ENCODE data around the gene DOCK4.

DNA sequence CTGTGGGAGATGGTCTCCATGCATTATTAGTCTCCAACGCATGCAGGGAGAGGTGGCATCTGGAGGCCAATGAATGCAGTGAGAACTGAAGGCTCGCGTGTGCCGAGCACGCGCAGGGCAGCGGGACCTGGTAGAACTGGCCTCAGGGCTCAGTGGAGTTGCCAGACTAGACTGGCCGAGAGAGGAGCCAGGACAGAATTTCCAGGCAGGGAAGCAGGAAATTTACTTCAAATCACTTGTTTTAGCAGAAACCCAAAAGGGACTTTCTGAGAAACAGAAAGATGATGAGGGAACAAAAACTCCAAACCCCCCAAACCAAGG is 332.9 kb downstream of the DOCK4 start:
- TF ChIP-seq, protein P1, sequence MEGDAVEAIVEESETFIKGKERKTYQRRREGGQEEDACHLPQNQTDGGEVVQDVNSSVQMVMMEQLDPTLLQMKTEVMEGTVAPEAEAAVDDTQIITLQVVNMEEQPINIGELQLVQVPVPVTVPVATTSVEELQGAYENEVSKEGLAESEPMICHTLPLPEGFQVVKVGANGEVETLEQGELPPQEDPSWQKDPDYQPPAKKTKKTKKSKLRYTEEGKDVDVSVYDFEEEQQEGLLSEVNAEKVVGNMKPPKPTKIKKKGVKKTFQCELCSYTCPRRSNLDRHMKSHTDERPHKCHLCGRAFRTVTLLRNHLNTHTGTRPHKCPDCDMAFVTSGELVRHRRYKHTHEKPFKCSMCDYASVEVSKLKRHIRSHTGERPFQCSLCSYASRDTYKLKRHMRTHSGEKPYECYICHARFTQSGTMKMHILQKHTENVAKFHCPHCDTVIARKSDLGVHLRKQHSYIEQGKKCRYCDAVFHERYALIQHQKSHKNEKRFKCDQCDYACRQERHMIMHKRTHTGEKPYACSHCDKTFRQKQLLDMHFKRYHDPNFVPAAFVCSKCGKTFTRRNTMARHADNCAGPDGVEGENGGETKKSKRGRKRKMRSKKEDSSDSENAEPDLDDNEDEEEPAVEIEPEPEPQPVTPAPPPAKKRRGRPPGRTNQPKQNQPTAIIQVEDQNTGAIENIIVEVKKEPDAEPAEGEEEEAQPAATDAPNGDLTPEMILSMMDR (IDR thresholded peaks at IDR 0.05): no peak
- no peak for TF ChIP-seq POLR2AphosphoS5 (IDR thresholded peaks at IDR 0.05)
